Measurements from ENCODE around the gene RPE. TPM values are rescaled to one million over a fixed set of nuclear protein-coding genes. Genes with fewer than 3 reads are reported as not detected.

RPE gene
- polyA plus RNA-seq, 1 donor (not counting 4 experiments of a cell fraction or from before 2014, with no cell fraction given), result 69.6 TPM

DNA sequence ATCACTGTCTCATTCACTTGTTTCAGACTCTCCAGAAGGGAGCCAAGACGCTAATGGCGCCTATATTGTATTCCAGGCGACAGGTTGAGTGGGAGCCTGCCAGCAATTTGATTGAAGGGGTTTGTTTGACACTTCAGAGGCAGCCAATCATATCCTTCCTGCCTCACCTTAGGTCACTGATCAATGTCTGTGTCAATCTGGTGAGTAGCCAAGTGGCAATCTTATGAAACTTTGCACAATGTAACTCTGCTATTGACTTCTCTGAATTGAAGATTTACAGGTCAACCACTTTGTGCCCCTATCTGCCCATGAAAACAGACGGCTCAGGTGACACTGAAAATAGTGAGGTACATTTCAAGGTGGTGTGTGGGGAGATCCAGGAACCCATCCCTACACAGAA is 32.7 kb upstream of the RPE start:
- Histone ChIP-seq H4K20me1 (ENCODE audit: control insufficient read depth, extremely low read depth, insufficient read depth, low read length) (no peaks in the 10 kb centered on the region), H3K4me3 (ENCODE audit: control insufficient read depth in 2 of 3, extremely low read depth in 1 of 3, insufficient read depth in 2 of 3, low read depth in 1 of 3, low read length in 3 of 3) (no peak overlapping the region), H3K4me2 (ENCODE audit: control insufficient read depth, extremely low read depth, insufficient read depth, low read depth, low read length) (no peak overlapping the region), H3K9ac (ENCODE audit: control insufficient read depth, extremely low read depth, insufficient read depth, low read length) (no peak overlapping the region), H3K27ac (ENCODE audit: control insufficient read depth, insufficient read depth, low read length) (no peak overlapping the region), H3K27me3 (ENCODE audit: control insufficient read depth, extremely low read depth, insufficient read depth, low read length) (no peaks in the 10 kb centered on the region), H3K9me3 (ENCODE audit: control insufficient read depth, low read depth, low read length) (no peaks in the 10 kb centered on the region), H3K79me2 (ENCODE audit: control insufficient read depth, insufficient read depth, low read length) (no peaks in the 10 kb centered on the region), H2AFZ (ENCODE audit: control insufficient read depth, low read length) (no peak overlapping the region), H3K36me3 (ENCODE audit: control insufficient read depth in 2 of 2, extremely low read depth in 1 of 2, insufficient read depth in 2 of 2, low read length in 2 of 2) (no peaks in the 10 kb centered on the region), H3K9me1 (ENCODE audit: control insufficient read depth, extremely low read depth, insufficient read depth, low read length) (no peaks in the 10 kb centered on the region), H3K4me1 (ENCODE audit: control insufficient read depth, extremely low read depth, insufficient read depth, low read length) (peaks cover 7% of the 10 kb centered on the region)
- FAIRE-seq (no peak), DNase-seq (ENCODE audit: low read depth, low spot score) (no peak)
- TF ChIP-seq, protein P1, sequence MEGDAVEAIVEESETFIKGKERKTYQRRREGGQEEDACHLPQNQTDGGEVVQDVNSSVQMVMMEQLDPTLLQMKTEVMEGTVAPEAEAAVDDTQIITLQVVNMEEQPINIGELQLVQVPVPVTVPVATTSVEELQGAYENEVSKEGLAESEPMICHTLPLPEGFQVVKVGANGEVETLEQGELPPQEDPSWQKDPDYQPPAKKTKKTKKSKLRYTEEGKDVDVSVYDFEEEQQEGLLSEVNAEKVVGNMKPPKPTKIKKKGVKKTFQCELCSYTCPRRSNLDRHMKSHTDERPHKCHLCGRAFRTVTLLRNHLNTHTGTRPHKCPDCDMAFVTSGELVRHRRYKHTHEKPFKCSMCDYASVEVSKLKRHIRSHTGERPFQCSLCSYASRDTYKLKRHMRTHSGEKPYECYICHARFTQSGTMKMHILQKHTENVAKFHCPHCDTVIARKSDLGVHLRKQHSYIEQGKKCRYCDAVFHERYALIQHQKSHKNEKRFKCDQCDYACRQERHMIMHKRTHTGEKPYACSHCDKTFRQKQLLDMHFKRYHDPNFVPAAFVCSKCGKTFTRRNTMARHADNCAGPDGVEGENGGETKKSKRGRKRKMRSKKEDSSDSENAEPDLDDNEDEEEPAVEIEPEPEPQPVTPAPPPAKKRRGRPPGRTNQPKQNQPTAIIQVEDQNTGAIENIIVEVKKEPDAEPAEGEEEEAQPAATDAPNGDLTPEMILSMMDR (optimal IDR thresholded peaks at IDR 0.05 in 1 of 3, IDR thresholded peaks at IDR 0.05 in 1 of 3, conservative IDR thresholded peaks at IDR 0.05 in 1 of 3; ENCODE audit: extremely low read depth in 1 of 3, insufficient read depth in 2 of 3, low read length in 3 of 3), result no peak
- dilution Hi-C loops (cut with MboI; ENCODE audit: extremely low pct_ligation_motif_present, low sequenced_read_pairs), result no loop called here

DNA sequence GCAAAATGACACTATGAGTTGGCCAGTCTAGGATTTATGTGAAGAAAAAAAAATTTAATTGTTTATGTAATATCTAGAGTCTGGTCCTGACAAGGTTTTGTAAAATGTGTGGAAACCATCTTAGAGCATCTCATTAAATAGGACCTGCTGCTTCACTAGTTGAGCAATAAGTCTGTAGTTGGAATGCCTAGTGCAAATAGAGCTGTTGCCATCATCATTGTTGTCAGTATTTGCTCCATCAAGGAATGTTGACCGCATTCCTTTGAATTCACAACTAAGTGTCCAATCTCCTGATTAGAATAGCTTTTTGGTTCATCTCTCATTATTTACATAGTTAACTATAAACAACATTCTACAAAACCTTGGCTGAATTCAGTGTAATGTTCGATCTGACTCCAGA is 32.2 kb upstream of the RPE start:
- Histone ChIP-seq H3K4me1 (ENCODE audit: control insufficient read depth, extremely low read depth, insufficient read depth, low read length) (peaks cover 7% of the 10 kb centered on the region), H2AFZ (ENCODE audit: control insufficient read depth, low read length) (no peak overlapping the region), H3K9me1 (ENCODE audit: control insufficient read depth, extremely low read depth, insufficient read depth, low read length) (no peaks in the 10 kb centered on the region), H3K4me3 (ENCODE audit: control insufficient read depth in 2 of 3, extremely low read depth in 1 of 3, insufficient read depth in 2 of 3, low read depth in 1 of 3, low read length in 3 of 3) (no peak overlapping the region), H3K9me3 (ENCODE audit: control insufficient read depth, low read depth, low read length) (no peaks in the 10 kb centered on the region), H3K27me3 (ENCODE audit: control insufficient read depth, extremely low read depth, insufficient read depth, low read length) (no peaks in the 10 kb centered on the region), H3K36me3 (ENCODE audit: control insufficient read depth in 2 of 2, extremely low read depth in 1 of 2, insufficient read depth in 2 of 2, low read length in 2 of 2) (no peaks in the 10 kb centered on the region), H4K20me1 (ENCODE audit: control insufficient read depth, extremely low read depth, insufficient read depth, low read length) (no peaks in the 10 kb centered on the region), H3K9ac (ENCODE audit: control insufficient read depth, extremely low read depth, insufficient read depth, low read length) (no peak overlapping the region), H3K4me2 (ENCODE audit: control insufficient read depth, extremely low read depth, insufficient read depth, low read depth, low read length) (no peak overlapping the region), H3K27ac (ENCODE audit: control insufficient read depth, insufficient read depth, low read length) (no peak overlapping the region), H3K79me2 (ENCODE audit: control insufficient read depth, insufficient read depth, low read length) (no peaks in the 10 kb centered on the region)
- TF ChIP-seq EZH2 (IDR thresholded peaks at IDR 0.05; ENCODE audit: low read length), result no peak
- DNase-seq (ENCODE audit: low read depth, low spot score) (no peak), FAIRE-seq (no peak)
- dilution Hi-C loops (cut with MboI; ENCODE audit: extremely low pct_ligation_motif_present, low sequenced_read_pairs), result no loop called here

GRCh38 chr2:209970711-209971110 is 31.7 kb upstream of the RPE start:
- H3K9me1 ChIP-seq (ENCODE audit: control insufficient read depth, extremely low read depth, insufficient read depth, low read length), result no peaks in the 10 kb centered on the region
- H3K9me3 ChIP-seq (ENCODE audit: control insufficient read depth, low read depth, low read length), result no peaks in the 10 kb centered on the region
- no peaks in the 10 kb centered on the region for H3K27me3 ChIP-seq (ENCODE audit: control insufficient read depth, extremely low read depth, insufficient read depth, low read length)
- no peaks in the 10 kb centered on the region for H3K36me3 ChIP-seq (ENCODE audit: control insufficient read depth in 2 of 2, extremely low read depth in 1 of 2, insufficient read depth in 2 of 2, low read length in 2 of 2)
- H3K9ac ChIP-seq (ENCODE audit: control insufficient read depth, extremely low read depth, insufficient read depth, low read length), result no peak overlapping the region
- H3K27ac ChIP-seq (ENCODE audit: control insufficient read depth, insufficient read depth, low read length), result no peak overlapping the region
- TF ChIP-seq, protein P1 (optimal IDR thresholded peaks at IDR 0.05 in 1 of 3, IDR thresholded peaks at IDR 0.05 in 1 of 3, conservative IDR thresholded peaks at IDR 0.05 in 1 of 3; ENCODE audit: extremely low read depth in 1 of 3, insufficient read depth in 2 of 3, low read length in 3 of 3), result no peak
- no peak for TF ChIP-seq EZH2 (IDR thresholded peaks at IDR 0.05; ENCODE audit: low read length)
- no peak overlapping the region for H3K4me2 ChIP-seq (ENCODE audit: control insufficient read depth, extremely low read depth, insufficient read depth, low read depth, low read length)
- H3K4me1 ChIP-seq (ENCODE audit: control insufficient read depth, extremely low read depth, insufficient read depth, low read length), result peaks cover 7% of the 10 kb centered on the region
- DNase-seq (ENCODE audit: low read depth, low spot score), result no peak
- dilution Hi-C loops (cut with MboI; ENCODE audit: extremely low pct_ligation_motif_present, low sequenced_read_pairs), result no loop called here
- H4K20me1 ChIP-seq (ENCODE audit: control insufficient read depth, extremely low read depth, insufficient read depth, low read length), result no peaks in the 10 kb centered on the region
- no peaks in the 10 kb centered on the region for H3K79me2 ChIP-seq (ENCODE audit: control insufficient read depth, insufficient read depth, low read length)
- FAIRE-seq, result no peak
- no peak overlapping the region for H2AFZ ChIP-seq (ENCODE audit: control insufficient read depth, low read length)
- H3K4me3 ChIP-seq (ENCODE audit: control insufficient read depth in 2 of 3, extremely low read depth in 1 of 3, insufficient read depth in 2 of 3, low read depth in 1 of 3, low read length in 3 of 3), result no peak overlapping the region
